Fibroblast of lung (primary cell): ENCODE measurements around the gene CYP24A1. TPM values are rescaled to one million over a fixed set of nuclear protein-coding genes. Genes with fewer than 3 reads are reported as not detected.

Experiments used
- DNase-seq, 2 donors: peaks; one replicate each; pipeline versions ENCODE4 v3.0.0 to v3.0.0-alpha.2; 2010; ENCODE audit warnings: low read depth in 2 of 2
- H2AFZ ChIP-seq: 2 replicates; pipeline ENCODE4 v1.5.1; 2012; ENCODE audit warnings: low read length, control low read depth, inconsistent platforms
- H3K27ac ChIP-seq: 2 replicates; pipeline ENCODE4 v1.5.1; 2011; ENCODE audit warnings: low read length, control low read depth; ENCODE audit not compliant: insufficient read depth
- H3K27me3 ChIP-seq: 2 replicates; pipeline ENCODE4 v1.5.1; 2011; ENCODE audit warnings: mild to moderate bottlenecking, low read length; ENCODE audit not compliant: control insufficient read depth, insufficient read depth
- H3K36me3 ChIP-seq: 2 replicates; pipeline ENCODE4 v1.5.1; 2011; ENCODE audit warnings: low read length; ENCODE audit not compliant: control insufficient read depth, insufficient read depth
- H3K4me1 ChIP-seq: 2 replicates; pipeline ENCODE4 v1.5.1; 2011; ENCODE audit warnings: low read length; ENCODE audit not compliant: control insufficient read depth, insufficient read depth; ENCODE audit errors: extremely low read depth
- H3K4me2 ChIP-seq: 2 replicates; pipeline ENCODE4 v1.5.1; 2011; ENCODE audit warnings: low read length, control low read depth; ENCODE audit not compliant: insufficient read depth; ENCODE audit errors: extremely low read depth
- H3K4me3 ChIP-seq, 4 experiments: fragments of 200-600 bp in 1 of 4; sonication (generic) in 1 of 4; replicated peaks in 1 of 4; 2 replicates each; pipeline ENCODE4 v1.5.1; 2011 to 2016; ENCODE audit warnings: low read length in 4 of 4, low read depth in 3 of 4, mild to moderate bottlenecking in 3 of 4, control low read depth in 2 of 4, inconsistent platforms in 1 of 4, mixed read lengths in 1 of 4; ENCODE audit not compliant: insufficient read depth in 1 of 4; ENCODE audit errors: control extremely low read depth in 1 of 4
- H3K79me2 ChIP-seq: 2 replicates; pipeline ENCODE4 v1.5.1; 2012; ENCODE audit warnings: mild to moderate bottlenecking, low read length, inconsistent platforms; ENCODE audit not compliant: control insufficient read depth, insufficient read depth
- H3K9ac ChIP-seq: 2 replicates; pipeline ENCODE4 v1.5.1; 2011; ENCODE audit warnings: mild to moderate bottlenecking, low read length, control low read depth; ENCODE audit not compliant: insufficient read depth
- H3K9me3 ChIP-seq: 2 replicates; pipeline ENCODE4 v1.5.1; 2012; ENCODE audit warnings: low read depth, low read length; ENCODE audit not compliant: control insufficient read depth, insufficient read depth
- H4K20me1 ChIP-seq: 2 replicates; pipeline ENCODE4 v1.5.1; 2011; ENCODE audit warnings: low read length; ENCODE audit not compliant: control insufficient read depth, insufficient read depth; ENCODE audit errors: extremely low read depth
- CTCF ChIP-seq, 2 donors: IDR thresholded peaks in 1 of 2; conservative IDR thresholded peaks in 1 of 2; 1 replicate in 1 of 2; 2 replicates in 1 of 2; pipeline ENCODE4 v1.5.1; 2011 to 2012; ENCODE audit warnings: low read length in 2 of 2, control low read depth in 1 of 2, inconsistent platforms in 1 of 2, low read depth in 1 of 2, mild to moderate bottlenecking in 1 of 2
- EZH2 ChIP-seq: IDR thresholded peaks from 2 replicates; pipeline ENCODE4 v1.5.1; 2012; ENCODE audit warnings: low read length, control low read depth, mild to moderate bottlenecking; ENCODE audit errors: missing control alignments
- polyA plus RNA-seq, 2 donors: library from polyadenylated mRNA; depleted of rRNA in 1 of 2; stranded (reverse) in 1 of 2; unstranded in 1 of 2; fragments of >200 nt; gene quantifications; 2 replicates each; pipeline ENCODE4 v1.2.1, GENCODE V29; 2011 to 2012; ENCODE audit warnings: missing spikeins in 1 of 2
- total RNA-seq: library from RNA; depleted of rRNA; stranded (reverse); fragments of >200 nt; gene quantifications from 2 replicates; pipeline ENCODE4 v1.2.1, GENCODE V29; 2014

The CYP24A1 gene
- total and polyA plus RNA-seq, 2 donors (not counting 1 experiment from before 2014, with no cell fraction given) = not detected

- H3K9me3 ChIP-seq = no peaks in the 10 kb centered on the region
- H3K36me3 ChIP-seq = no peaks in the 10 kb centered on the region
- H4K20me1 ChIP-seq = no peaks in the 10 kb centered on the region
- peaks cover 27% of the 10 kb centered on the region for H3K79me2 ChIP-seq
- H3K4me2 ChIP-seq = peak overlapping the region; percentile 98
- peak overlapping the region; percentile 100 for H3K27ac ChIP-seq
- H3K4me3 ChIP-seq = peak overlapping the region in 2 of 4 experiments; percentile 79 to 95
- no peaks in the 10 kb centered on the region for H3K4me1 ChIP-seq
- no peaks in the 10 kb centered on the region for H3K27me3 ChIP-seq
- no peak for DNase-seq
- no peak overlapping the region for H2AFZ ChIP-seq
- peak overlapping the region; percentile 100 for H3K9ac ChIP-seq
- TF ChIP-seq EZH2 = no peak
- TF ChIP-seq CTCF (conservative IDR thresholded peaks at IDR 0.05 in 1 of 2, IDR thresholded peaks at IDR 0.05 in 1 of 2; ENCODE audit: low read depth in 1 of 2, low read length in 2 of 2) = no peak
Measured at GRCh38 chr20:54207053-54207742, 33.4 kb upstream of the CYP24A1 start.

- no peaks in the 10 kb centered on the region for H3K27me3 ChIP-seq
- no peaks in the 10 kb centered on the region for H4K20me1 ChIP-seq
- H3K9ac ChIP-seq = no peak overlapping the region
- H3K9me3 ChIP-seq = no peaks in the 10 kb centered on the region
- H3K4me1 ChIP-seq = no peaks in the 10 kb centered on the region
- H3K36me3 ChIP-seq = no peaks in the 10 kb centered on the region
- TF ChIP-seq EZH2 (no peak), CTCF (conservative IDR thresholded peaks at IDR 0.05 in 1 of 2, IDR thresholded peaks at IDR 0.05 in 1 of 2; ENCODE audit: low read depth in 1 of 2, low read length in 2 of 2) (no peak)
- no peak overlapping the region for H3K27ac ChIP-seq
- H3K79me2 ChIP-seq = peaks cover 22% of the 10 kb centered on the region
- no peak overlapping the region for H3K4me2 ChIP-seq
- DNase-seq = no peak
- no peak overlapping the region for H2AFZ ChIP-seq
- no peak overlapping the region for H3K4me3 ChIP-seq
Measured at GRCh38 chr20:54205450-54205849, 31.7 kb upstream of the CYP24A1 start.

- H2AFZ ChIP-seq = no peak overlapping the region
- H4K20me1 ChIP-seq = no peaks in the 10 kb centered on the region
- H3K4me2 ChIP-seq = no peak overlapping the region
- H3K79me2 ChIP-seq = peaks cover 13% of the 10 kb centered on the region
- H3K27ac ChIP-seq = no peak overlapping the region
- DNase-seq = no peak
- no peaks in the 10 kb centered on the region for H3K36me3 ChIP-seq
- TF ChIP-seq EZH2 = no peak
- no peak for TF ChIP-seq CTCF (conservative IDR thresholded peaks at IDR 0.05 in 1 of 2, IDR thresholded peaks at IDR 0.05 in 1 of 2; ENCODE audit: low read depth in 1 of 2, low read length in 2 of 2)
- H3K4me3 ChIP-seq = no peak overlapping the region
- H3K9me3 ChIP-seq = no peaks in the 10 kb centered on the region
- H3K27me3 ChIP-seq = no peaks in the 10 kb centered on the region
- H3K9ac ChIP-seq = no peak overlapping the region
- no peaks in the 10 kb centered on the region for H3K4me1 ChIP-seq
Measured at GRCh38 chr20:54204481-54204880, 30.7 kb upstream of the CYP24A1 start.
